Activated B cell treated with CpG ODN at 0.5 μM for 24 hours (primary cell): Measurements from ENCODE around the gene APP. TPM values are rescaled to one million over a fixed set of nuclear protein-coding genes. Genes with fewer than 3 reads are reported as not detected.

ENCODE experiments used
- ATAC-seq: fragments of 200-7000 bp; cut with Tn5 transposase; one replicate; pipeline ENCODE4 v1.10.0; 2021; ENCODE audit warnings: low read depth, mild to moderate bottlenecking, moderate library complexity
- CTCF ChIA-PET: fragments of 350-600 bp; sonication (Branson Sonifier 250); formaldehyde crosslinking; loops from one replicate; lab custom pipeline; 2021; ENCODE audit warnings: antibody characterized with exemption; lab: Charles Lee
- POLR2A ChIA-PET: fragments of 350-600 bp; sonication (Branson Sonifier 250); formaldehyde crosslinking; loops from one replicate; lab custom pipeline; 2021; ENCODE audit warnings: antibody characterized with exemption; lab: Charles Lee
- DNase-seq: peaks from one replicate; pipeline ENCODE4 v3.0.0; 2022
- H3K27ac Mint-ChIP-seq: one replicate; pipeline ENCODE4 v1.8.0; 2020; ENCODE audit warnings: mixed read lengths
- H3K27me3 Mint-ChIP-seq: one replicate; pipeline ENCODE4 v1.8.0; 2021; ENCODE audit warnings: mixed read lengths
- H3K36me3 Mint-ChIP-seq: one replicate; pipeline ENCODE4 v1.8.0; 2021; ENCODE audit warnings: low read depth, mixed read lengths
- H3K4me1 Mint-ChIP-seq: one replicate; pipeline ENCODE4 v1.8.0; 2021; ENCODE audit warnings: mixed read lengths
- H3K4me3 Mint-ChIP-seq: one replicate; pipeline ENCODE4 v1.8.0; 2020; ENCODE audit warnings: mild to moderate bottlenecking, mixed read lengths
- H3K9me3 Mint-ChIP-seq: one replicate; pipeline ENCODE4 v1.8.0; 2020; ENCODE audit warnings: mixed read lengths
- intact Hi-C: fragments of 100-400 bp; cut with micrococcal nuclease; formaldehyde crosslinking; loops from one replicate; pipeline ENCODE4 v1.15.1; 2024
- total RNA-seq: library from RNA; stranded (reverse); gene quantifications from 2 replicates; pipeline ENCODE4 v1.2.3, GENCODE V29; 2022
- TF ChIP-seq, protein P1 (sequence below): fragments of 200-600 bp; IDR thresholded peaks from one replicate; pipeline ENCODE4 v1.8.0; 2022; ENCODE audit warnings: antibody characterized with exemption, mild to moderate bottlenecking

APP gene
- total RNA-seq, 1 donor from 2014 or later: 32.1 TPM

DNA sequence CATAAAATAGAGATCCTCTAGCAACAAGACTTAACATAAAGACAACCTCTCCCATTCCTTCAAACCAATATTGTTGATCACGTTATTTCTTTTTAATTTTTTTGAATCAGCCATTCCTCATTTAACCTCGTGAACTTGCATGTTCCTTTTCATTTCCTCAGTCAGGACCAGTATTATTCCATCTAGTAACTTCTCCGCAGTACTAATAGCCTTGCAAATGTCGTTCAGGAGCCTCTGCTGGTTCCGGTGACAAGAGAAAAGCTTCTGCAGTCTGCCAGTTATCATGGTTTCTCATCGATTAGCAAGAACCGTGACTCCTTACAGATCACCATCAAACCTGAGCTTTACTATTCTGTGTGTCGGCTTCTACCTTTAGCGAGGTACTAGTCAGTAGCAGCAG lies 3.0 kb downstream of the APP start:
- intact Hi-C loops: loop anchor here (5.0 kb wide), 2 partner anchors 95 to 550 kb away; no protein-coding TSS in a partner anchor
- H3K4me1 Mint-ChIP-seq: peaks cover 18% of the 10 kb centered on the region
- ChIA-PET POLR2A (interaction anchor here (2.3 kb wide), 1 partner anchor 200 kb away, joined by 7 read pairs; no protein-coding TSS in a partner anchor), CTCF (interaction anchor here (2.5 kb wide), 1 partner anchor 272 kb away, joined by 11 read pairs; no protein-coding TSS in a partner anchor)
- ATAC-seq: no peak
- DNase-seq: no peak
- H3K36me3 Mint-ChIP-seq: peaks cover 6% of the 10 kb centered on the region
- H3K9me3 Mint-ChIP-seq: no peaks in the 10 kb centered on the region
- peaks cover 5% of the 10 kb centered on the region for H3K27me3 Mint-ChIP-seq
- TF ChIP-seq, protein P1, sequence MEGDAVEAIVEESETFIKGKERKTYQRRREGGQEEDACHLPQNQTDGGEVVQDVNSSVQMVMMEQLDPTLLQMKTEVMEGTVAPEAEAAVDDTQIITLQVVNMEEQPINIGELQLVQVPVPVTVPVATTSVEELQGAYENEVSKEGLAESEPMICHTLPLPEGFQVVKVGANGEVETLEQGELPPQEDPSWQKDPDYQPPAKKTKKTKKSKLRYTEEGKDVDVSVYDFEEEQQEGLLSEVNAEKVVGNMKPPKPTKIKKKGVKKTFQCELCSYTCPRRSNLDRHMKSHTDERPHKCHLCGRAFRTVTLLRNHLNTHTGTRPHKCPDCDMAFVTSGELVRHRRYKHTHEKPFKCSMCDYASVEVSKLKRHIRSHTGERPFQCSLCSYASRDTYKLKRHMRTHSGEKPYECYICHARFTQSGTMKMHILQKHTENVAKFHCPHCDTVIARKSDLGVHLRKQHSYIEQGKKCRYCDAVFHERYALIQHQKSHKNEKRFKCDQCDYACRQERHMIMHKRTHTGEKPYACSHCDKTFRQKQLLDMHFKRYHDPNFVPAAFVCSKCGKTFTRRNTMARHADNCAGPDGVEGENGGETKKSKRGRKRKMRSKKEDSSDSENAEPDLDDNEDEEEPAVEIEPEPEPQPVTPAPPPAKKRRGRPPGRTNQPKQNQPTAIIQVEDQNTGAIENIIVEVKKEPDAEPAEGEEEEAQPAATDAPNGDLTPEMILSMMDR: no peak
- no peak overlapping the region for H3K27ac Mint-ChIP-seq
- no peak overlapping the region for H3K4me3 Mint-ChIP-seq

DNA sequence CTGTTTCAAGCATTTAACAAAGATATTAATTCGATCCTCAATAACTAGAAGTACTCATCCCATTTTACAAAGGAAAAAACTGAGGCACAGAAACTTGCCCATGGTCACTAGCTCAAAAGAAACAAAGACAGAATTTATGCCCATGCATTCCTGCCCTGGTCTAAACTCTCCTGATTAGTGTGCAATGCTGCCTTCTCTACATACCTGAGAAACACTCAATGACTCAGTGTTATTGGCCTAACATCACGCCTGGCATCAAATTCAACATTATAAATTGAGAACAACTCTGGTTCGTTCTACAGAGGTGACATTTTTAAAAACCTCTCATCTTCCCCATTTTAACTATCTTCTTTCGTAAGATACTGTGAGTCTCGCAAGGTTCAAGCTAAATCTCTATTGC lies 5.2 kb downstream of the APP start:
- intact Hi-C loops: loop anchor here (5.0 kb wide), 2 partner anchors 93 to 552 kb away; no protein-coding TSS in a partner anchor
- ChIA-PET CTCF (interaction anchor here (0.7 kb wide), 1 partner anchor 10 kb away, joined by 3 read pairs; no protein-coding TSS in a partner anchor), POLR2A (no interaction called here)
- DNase-seq (no peak), ATAC-seq (no peak)
- Mint-ChIP-seq H3K36me3 (peaks cover 6% of the 10 kb centered on the region), H3K4me3 (no peak overlapping the region), H3K9me3 (no peaks in the 10 kb centered on the region), H3K4me1 (peaks cover 12% of the 10 kb centered on the region), H3K27me3 (no peaks in the 10 kb centered on the region), H3K27ac (no peak overlapping the region)
- TF ChIP-seq, protein P1: no peak

DNA sequence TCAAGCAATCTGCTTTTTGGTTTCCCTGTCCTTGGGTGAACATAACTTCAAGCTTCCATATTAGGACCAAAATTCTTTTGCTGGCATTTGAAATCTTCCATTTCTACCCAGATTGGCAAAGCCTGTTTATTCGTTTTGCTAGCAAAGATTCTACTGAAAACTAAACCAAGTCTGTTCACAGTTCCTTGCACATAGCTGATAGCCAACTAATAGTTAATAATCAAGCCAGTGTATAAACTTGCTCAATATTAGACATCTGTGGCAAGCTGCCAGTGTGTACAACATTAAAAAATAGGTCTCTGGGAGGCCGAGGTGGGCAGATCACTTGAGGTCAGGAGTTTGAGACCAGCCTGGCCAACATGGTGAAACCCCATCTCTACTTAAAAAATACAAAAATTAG lies 6.3 kb downstream of the APP start:
- CTCF ChIA-PET: no interaction called here
- H3K27ac Mint-ChIP-seq: no peak overlapping the region

DNA sequence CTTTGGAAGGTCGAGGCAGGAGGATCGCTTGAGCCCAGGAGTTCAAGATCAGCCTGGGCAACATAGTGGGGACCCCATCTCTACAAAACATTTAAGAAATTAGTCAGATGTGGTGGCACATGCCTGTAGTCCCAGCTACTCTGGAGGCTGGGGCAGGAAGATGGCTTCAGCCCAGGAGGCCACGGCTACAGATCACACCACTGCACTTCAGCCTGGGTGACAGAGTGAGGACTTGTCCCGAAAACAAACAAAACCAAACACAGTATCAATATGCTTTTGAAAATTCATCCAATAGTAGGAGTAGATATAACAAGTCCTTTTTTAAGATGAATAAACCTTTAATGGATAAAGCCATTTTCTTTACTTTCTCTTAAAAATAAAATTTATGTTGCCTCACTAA lies 8.5 kb downstream of the APP start:
- Mint-ChIP-seq H3K27me3 (no peaks in the 10 kb centered on the region), H3K27ac (no peak overlapping the region), H3K9me3 (no peaks in the 10 kb centered on the region), H3K4me1 (peaks cover 10% of the 10 kb centered on the region), H3K36me3 (no peaks in the 10 kb centered on the region), H3K4me3 (no peak overlapping the region)
- TF ChIP-seq, protein P1: no peak
- ATAC-seq: no peak
- intact Hi-C loops: no loop called here
- ChIA-PET CTCF (interaction anchor here (0.7 kb wide), 1 partner anchor 104 kb away, joined by 3 read pairs; no protein-coding TSS in a partner anchor), POLR2A (no interaction called here)
- DNase-seq: no peak

More for the DNA sequence above, 6.3 kb downstream of the APP start:
- POLR2A ChIA-PET: no interaction called here
- DNase-seq (no peak), ATAC-seq (no peak)
- Mint-ChIP-seq H3K36me3 (peaks cover 3% of the 10 kb centered on the region), H3K4me1 (peaks cover 12% of the 10 kb centered on the region), H3K9me3 (no peaks in the 10 kb centered on the region), H3K4me3 (no peak overlapping the region), H3K27me3 (no peaks in the 10 kb centered on the region)
- TF ChIP-seq, protein P1: no peak
- intact Hi-C loops: no loop called here

DNA sequence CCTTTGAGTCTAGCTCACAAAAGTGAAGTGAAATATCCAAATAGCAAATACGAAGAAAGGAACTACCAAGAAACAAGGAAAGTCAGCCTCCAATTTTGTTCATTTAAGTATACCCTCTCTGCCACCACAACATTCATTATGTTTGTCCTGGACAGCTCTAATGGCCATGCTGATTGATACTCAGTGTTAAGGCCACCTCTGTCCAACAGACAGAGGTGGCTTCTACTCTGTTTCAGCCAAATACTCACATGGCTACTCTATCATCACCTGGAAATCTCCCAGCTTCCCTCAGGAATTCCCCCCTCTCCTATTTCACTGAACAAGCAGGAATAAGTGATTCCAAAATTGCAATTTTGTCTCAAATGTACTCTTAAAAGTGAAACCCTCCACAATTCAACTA lies 10.7 kb downstream of the APP start:
- Mint-ChIP-seq H3K4me1 (peaks cover 13% of the 10 kb centered on the region), H3K9me3 (no peaks in the 10 kb centered on the region), H3K36me3 (no peaks in the 10 kb centered on the region), H3K4me3 (no peak overlapping the region), H3K27ac (no peak overlapping the region), H3K27me3 (no peaks in the 10 kb centered on the region)
- CTCF ChIA-PET: no interaction called here
- TF ChIP-seq, protein P1: no peak
- ATAC-seq (no peak), DNase-seq (no peak)
- intact Hi-C loops: no loop called here
- POLR2A ChIA-PET: no interaction called here
